Stimulated activated memory B cell treated with anti-CD40 and anti-IgM and Interleukin-4, amounts not matched to agents 10 μg/mL and 1 μg/mL and 100 μg/mL, for 72 hours (primary cell): Measurements from ENCODE around the gene RASGRP3.

Experiments
- ATAC-seq: fragments of 150-1000 bp; cut with Tn5 transposase; 2 replicates; pipeline ENCODE4 v1.10.0; 2021
- H3K27ac Mint-ChIP-seq: one replicate; pipeline ENCODE4 v1.8.0; 2022; ENCODE audit warnings: mild to moderate bottlenecking, mixed read lengths
- H3K27me3 Mint-ChIP-seq: one replicate; pipeline ENCODE4 v1.8.0; 2022; ENCODE audit warnings: mixed read lengths
- H3K36me3 Mint-ChIP-seq: one replicate; pipeline ENCODE4 v1.8.0; 2022; ENCODE audit warnings: mixed read lengths
- H3K4me1 Mint-ChIP-seq: one replicate; pipeline ENCODE4 v1.8.0; 2022; ENCODE audit warnings: mixed read lengths
- H3K4me3 Mint-ChIP-seq: one replicate; pipeline ENCODE4 v1.8.0; 2022; ENCODE audit warnings: mild to moderate bottlenecking, moderate library complexity, mixed read lengths
- H3K9me3 Mint-ChIP-seq: one replicate; pipeline ENCODE4 v1.8.0; 2022; ENCODE audit warnings: mixed read lengths

The RASGRP3 gene

GRCh38 chr2:33598561-33599174, 122.2 kb downstream of the RASGRP3 start:
- peak; percentile 67 for ATAC-seq
- peaks cover 18% of the 10 kb centered on the region for H3K4me1 Mint-ChIP-seq
- peaks cover 7% of the 10 kb centered on the region for H3K36me3 Mint-ChIP-seq
- peak overlapping the region; percentile 86 for H3K27ac Mint-ChIP-seq
- H3K9me3 Mint-ChIP-seq, result no peaks in the 10 kb centered on the region
- no peaks in the 10 kb centered on the region for H3K27me3 Mint-ChIP-seq
- H3K4me3 Mint-ChIP-seq, result peak overlapping the region; percentile 94

GRCh38 chr2:33599175-33599942, 122.9 kb downstream of the RASGRP3 start, which contains the start of gene FAM98A:
Gene FAM98A (minus strand): TSS chr2:33599299. CDS start chr2:33599221, 78 bp downstream.
- ATAC-seq, result peak; percentile 98
- Mint-ChIP-seq H3K36me3 (peaks cover under 1% of the 10 kb centered on the region), H3K27ac (peak within 1 kb of the TSS; percentile 86), H3K9me3 (no peaks in the 10 kb centered on the region), H3K4me3 (peak within 1 kb of the TSS; percentile 94), H3K27me3 (no peaks in the 10 kb centered on the region), H3K4me1 (peaks cover 18% of the 10 kb centered on the region)

GRCh38 chr2:33599943-33600192, 123.4 kb downstream of the RASGRP3 start:
- H3K36me3 Mint-ChIP-seq, result no peaks in the 10 kb centered on the region
- peak overlapping the region; percentile 86 for H3K27ac Mint-ChIP-seq
- H3K9me3 Mint-ChIP-seq, result no peaks in the 10 kb centered on the region
- H3K4me1 Mint-ChIP-seq, result peaks cover 18% of the 10 kb centered on the region
- no peak for ATAC-seq
- peak overlapping the region; percentile 94 for H3K4me3 Mint-ChIP-seq
- H3K27me3 Mint-ChIP-seq, result no peaks in the 10 kb centered on the region

DNA sequence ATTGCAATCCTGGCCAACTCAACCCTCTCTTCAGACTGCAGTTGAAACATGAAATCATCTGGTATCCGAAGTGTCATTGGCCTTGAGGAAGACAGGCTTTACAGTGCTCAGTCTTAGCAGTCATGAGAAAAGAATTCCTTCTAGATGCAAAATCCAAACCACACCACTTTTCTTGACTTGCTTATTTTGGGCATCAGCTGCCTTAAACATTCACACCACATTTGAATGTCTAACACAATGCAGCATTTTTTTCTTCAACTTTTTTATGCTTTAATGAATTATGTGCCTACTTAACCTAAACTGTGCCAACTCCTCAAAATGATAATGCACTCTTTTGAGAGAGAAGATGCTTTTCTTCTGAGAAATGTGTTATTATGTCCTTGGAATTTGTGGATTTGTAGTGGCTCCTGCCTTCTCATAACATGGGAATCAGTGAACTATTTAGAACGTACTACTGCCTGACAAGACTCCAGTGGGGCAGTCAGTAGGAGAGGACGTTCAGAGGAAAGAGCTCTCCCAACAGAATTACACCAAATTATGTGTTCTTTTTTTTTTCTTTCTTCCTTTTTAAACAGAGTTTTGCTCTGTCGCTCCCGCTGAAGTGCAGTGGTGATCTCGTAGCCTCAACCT, 125.9 kb downstream of the RASGRP3 start:
- ATAC-seq, result no peak
- no peaks in the 10 kb centered on the region for H3K9me3 Mint-ChIP-seq
- H3K27me3 Mint-ChIP-seq, result no peaks in the 10 kb centered on the region
- H3K27ac Mint-ChIP-seq, result no peak overlapping the region
- no peaks in the 10 kb centered on the region for H3K36me3 Mint-ChIP-seq
- H3K4me3 Mint-ChIP-seq, result no peak overlapping the region
- peaks cover 13% of the 10 kb centered on the region for H3K4me1 Mint-ChIP-seq

- Mint-ChIP-seq H3K9me3 (no peaks in the 10 kb centered on the region), H3K36me3 (no peaks in the 10 kb centered on the region), H3K27me3 (no peaks in the 10 kb centered on the region), H3K27ac (no peak overlapping the region), H3K4me3 (no peak overlapping the region), H3K4me1 (peaks cover 2% of the 10 kb centered on the region)
- no peak for ATAC-seq
Observed at GRCh38 chr2:33603416-33603815, 127.0 kb downstream of the RASGRP3 start.

GRCh38 chr2:33605056-33605455, 128.6 kb downstream of the RASGRP3 start:
- Mint-ChIP-seq H3K27me3 (no peaks in the 10 kb centered on the region), H3K4me1 (no peaks in the 10 kb centered on the region), H3K4me3 (no peak overlapping the region), H3K36me3 (no peaks in the 10 kb centered on the region), H3K9me3 (no peaks in the 10 kb centered on the region), H3K27ac (no peak overlapping the region)
- ATAC-seq, result no peak

DNA sequence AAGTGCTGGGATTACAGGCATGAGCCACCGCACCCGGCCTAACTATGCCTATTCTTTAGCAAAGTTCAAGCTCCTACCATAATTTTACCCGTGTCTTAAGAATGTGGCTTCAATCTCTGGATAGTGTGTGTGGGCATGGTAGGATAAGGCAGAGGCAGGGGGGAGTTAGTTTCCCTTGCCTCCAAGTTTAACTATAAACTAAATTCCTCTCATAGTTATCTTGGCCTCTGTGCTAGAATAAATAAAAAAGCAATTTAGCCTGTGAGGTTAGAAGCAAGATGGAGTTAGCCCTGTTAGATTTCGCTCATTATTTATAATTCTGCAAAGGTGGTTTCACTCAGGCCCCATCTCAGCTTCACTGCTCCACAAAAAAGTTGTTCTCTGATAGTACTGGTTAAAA, 129.7 kb downstream of the RASGRP3 start:
- Mint-ChIP-seq H3K4me3 (no peak overlapping the region), H3K4me1 (no peaks in the 10 kb centered on the region), H3K27ac (no peak overlapping the region), H3K27me3 (no peaks in the 10 kb centered on the region), H3K36me3 (peaks cover 7% of the 10 kb centered on the region), H3K9me3 (no peaks in the 10 kb centered on the region)
- ATAC-seq, result no peak

GRCh38 chr2:33606622-33607021, 130.2 kb downstream of the RASGRP3 start:
- H3K9me3 Mint-ChIP-seq, result no peaks in the 10 kb centered on the region
- H3K27me3 Mint-ChIP-seq, result no peaks in the 10 kb centered on the region
- H3K4me1 Mint-ChIP-seq, result no peaks in the 10 kb centered on the region
- no peak overlapping the region for H3K27ac Mint-ChIP-seq
- H3K4me3 Mint-ChIP-seq, result no peak overlapping the region
- no peak for ATAC-seq
- H3K36me3 Mint-ChIP-seq, result peaks cover 12% of the 10 kb centered on the region

DNA sequence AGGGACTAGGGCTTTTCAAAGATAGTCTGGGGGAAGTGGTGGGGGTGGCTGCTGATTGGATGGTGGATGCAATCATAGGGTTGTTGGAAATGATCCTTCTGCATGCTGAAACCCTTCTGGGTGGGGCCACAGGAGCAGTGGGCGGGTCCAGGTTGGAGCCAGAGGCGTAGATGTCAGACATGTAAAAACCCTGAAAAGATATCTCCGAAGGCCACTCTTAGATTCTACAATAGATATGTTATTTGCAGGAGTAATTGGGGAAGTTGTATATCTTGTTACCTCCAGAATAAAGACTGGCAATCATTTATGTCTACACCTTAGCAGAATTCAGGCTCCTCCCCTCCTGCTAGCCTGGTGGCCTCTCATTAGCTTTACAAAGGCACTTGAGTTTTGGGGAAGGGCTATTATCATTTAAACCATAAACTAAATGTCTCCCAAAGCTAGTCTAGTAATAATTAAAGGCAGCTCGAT, 130.8 kb downstream of the RASGRP3 start:
- Mint-ChIP-seq H3K36me3 (peaks cover 13% of the 10 kb centered on the region), H3K27ac (no peak overlapping the region)

GRCh38 chr2:33607905-33608304, 131.5 kb downstream of the RASGRP3 start:
- no peak overlapping the region for H3K27ac Mint-ChIP-seq
- ATAC-seq, result no peak
- H3K9me3 Mint-ChIP-seq, result no peaks in the 10 kb centered on the region
- peaks cover 13% of the 10 kb centered on the region for H3K36me3 Mint-ChIP-seq
- H3K4me3 Mint-ChIP-seq, result no peak overlapping the region
- no peaks in the 10 kb centered on the region for H3K4me1 Mint-ChIP-seq
- no peaks in the 10 kb centered on the region for H3K27me3 Mint-ChIP-seq

More for the DNA sequence above, 130.8 kb downstream of the RASGRP3 start:
- no peaks in the 10 kb centered on the region for H3K9me3 Mint-ChIP-seq
- H3K4me3 Mint-ChIP-seq, result no peak overlapping the region
- ATAC-seq, result no peak
- no peaks in the 10 kb centered on the region for H3K27me3 Mint-ChIP-seq
- no peaks in the 10 kb centered on the region for H3K4me1 Mint-ChIP-seq

- Mint-ChIP-seq H3K27ac (no peak overlapping the region), H3K27me3 (no peaks in the 10 kb centered on the region), H3K4me3 (no peak overlapping the region), H3K36me3 (peaks cover 26% of the 10 kb centered on the region), H3K9me3 (peaks cover 11% of the 10 kb centered on the region), H3K4me1 (no peaks in the 10 kb centered on the region)
- no peak for ATAC-seq
Observed at GRCh38 chr2:33614190-33614589, 137.7 kb downstream of the RASGRP3 start.
